K562 (cell line): Measurements from ENCODE around the gene NBEA. TPM values are rescaled to one million over a fixed set of nuclear protein-coding genes. Genes with fewer than 3 reads are reported as not detected.

ENCODE experiments used
- CBFB ChIP-seq: sonication (generic); formaldehyde crosslinking; IDR thresholded peaks from 2 replicates; pipeline ENCODE4 v1.4.0; 2020; ENCODE audit warnings: mild to moderate bottlenecking, missing genetic modification reagents
- TBL1XR1 ChIP-seq, 2 experiments: IDR thresholded peaks; 2 replicates each; pipeline ENCODE4 v1.6.1; 2012; ENCODE audit warnings: improper control_type of control experiment in 2 of 2, low read length in 2 of 2, mild to moderate bottlenecking in 1 of 2
- ZNF584 ChIP-seq: fragments of 200-800 bp; sonication (Bioruptor generic); IDR thresholded peaks from 2 replicates; pipeline ENCODE4 v1.6.1; 2016; ENCODE audit warnings: low read depth, mild to moderate bottlenecking, missing genetic modification characterization, missing compliant biosample characterization
- polyA plus RNA-seq, 8 experiments: library from polyadenylated mRNA; depleted of rRNA in 4 of 8; stranded (reverse) in 5 of 8; unstranded in 3 of 8; fragments of >200 nt; fragmentation: Nextera tagmentation in 2 of 8; fragmentation: Illumina TruSeq in 1 of 8; extraction: Ambion mirVana in 2 of 8; extraction: Trizol in 1 of 8; gene quantifications; 2 replicates each; pipeline versions ENCODE4 v1.2.1 to v1.2.3, GENCODE V29; 2011 to 2014; ENCODE audit warnings: inconsistent platforms in 1 of 8, missing spikeins in 1 of 8
- total RNA-seq, 7 experiments: library from RNA; depleted of rRNA in 6 of 7; stranded (reverse); fragments of >200 nt in 6 of 7; fragmentation: Illumina TruSeq in 2 of 7; extraction: Trizol in 2 of 7; gene quantifications; 2 replicates each; pipeline versions ENCODE4 v1.2.1 to v1.2.3, GENCODE V29; 2011 to 2021; ENCODE audit warnings: low replicate concordance in 1 of 7
- TF ChIP-seq, protein P1 (sequence below): fragments of 450-650 bp; conservative IDR thresholded peaks from 2 replicates; pipeline ENCODE4 v1.6.1; 2016; ENCODE audit warnings: missing genetic modification characterization, low read depth, mild to moderate bottlenecking, missing compliant biosample characterization, moderate library complexity
- TF ChIP-seq, protein P2 (sequence below): fragments of 450-650 bp; IDR thresholded peaks from 2 replicates; pipeline ENCODE4 v1.7.0; 2016; ENCODE audit warnings: borderline replicate concordance
- TF ChIP-seq, protein P3 (sequence below), 2 experiments: fragments of 450-650 bp in 1 of 2; sonication (generic) in 1 of 2; formaldehyde crosslinking; conservative IDR thresholded peaks; 2 replicates each; pipeline versions ENCODE4 v1.4.0 to v1.8.1; 2020 to 2022; ENCODE audit warnings: mild to moderate bottlenecking in 1 of 2, missing genetic modification reagents in 1 of 2
- TF ChIP-seq, protein P4 (sequence below), 2 experiments: fragments of 450-650 bp in 1 of 2; IDR thresholded peaks; 2 replicates each; pipeline ENCODE4 v1.6.1; 2011 to 2017; ENCODE audit warnings: low read depth in 2 of 2, antibody characterized with exemption in 1 of 2, borderline replicate concordance in 1 of 2, low read length in 1 of 2, mild to moderate bottlenecking in 1 of 2, mixed read lengths in 1 of 2; ENCODE audit not compliant: control insufficient read depth in 1 of 2

The NBEA gene
- total and polyA plus RNA-seq, 9 of the 15 experiments (the other 6 are each of a cell fraction or from before 2014, with no cell fraction given) = 0.03 to 0.94 (median 0.05) TPM; not detected in 2

DNA sequence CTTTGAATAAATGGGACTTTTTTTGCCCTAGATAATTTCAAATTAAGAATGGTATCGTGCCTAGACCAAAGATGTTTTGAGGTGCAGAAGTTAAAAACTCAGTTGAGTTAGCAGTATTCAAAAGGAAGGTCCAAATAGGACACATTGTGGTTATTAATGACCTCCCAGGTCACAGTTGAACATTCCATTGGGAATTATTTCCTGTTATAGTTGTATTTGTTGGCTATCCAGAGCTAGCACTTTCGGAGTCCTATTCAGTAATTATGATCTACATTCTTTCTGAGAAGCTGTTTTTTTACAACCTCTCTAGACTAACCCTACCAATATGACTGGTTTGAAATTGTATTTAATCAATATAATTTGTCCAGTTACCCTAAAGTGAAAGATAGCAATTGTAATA lies 450.7 kb downstream of the NBEA start (continued):
- TF ChIP-seq, protein P1, sequence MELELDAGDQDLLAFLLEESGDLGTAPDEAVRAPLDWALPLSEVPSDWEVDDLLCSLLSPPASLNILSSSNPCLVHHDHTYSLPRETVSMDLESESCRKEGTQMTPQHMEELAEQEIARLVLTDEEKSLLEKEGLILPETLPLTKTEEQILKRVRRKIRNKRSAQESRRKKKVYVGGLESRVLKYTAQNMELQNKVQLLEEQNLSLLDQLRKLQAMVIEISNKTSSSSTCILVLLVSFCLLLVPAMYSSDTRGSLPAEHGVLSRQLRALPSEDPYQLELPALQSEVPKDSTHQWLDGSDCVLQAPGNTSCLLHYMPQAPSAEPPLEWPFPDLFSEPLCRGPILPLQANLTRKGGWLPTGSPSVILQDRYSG (tag) = no peak
- TF ChIP-seq TBL1XR1 (IDR thresholded peaks at IDR 0.05; ENCODE audit: low read length in 2 of 2) (no peak), ZNF584 (CRISPR knock-in tag) (no peak), CBFB (no peak)
- TF ChIP-seq, protein P2, sequence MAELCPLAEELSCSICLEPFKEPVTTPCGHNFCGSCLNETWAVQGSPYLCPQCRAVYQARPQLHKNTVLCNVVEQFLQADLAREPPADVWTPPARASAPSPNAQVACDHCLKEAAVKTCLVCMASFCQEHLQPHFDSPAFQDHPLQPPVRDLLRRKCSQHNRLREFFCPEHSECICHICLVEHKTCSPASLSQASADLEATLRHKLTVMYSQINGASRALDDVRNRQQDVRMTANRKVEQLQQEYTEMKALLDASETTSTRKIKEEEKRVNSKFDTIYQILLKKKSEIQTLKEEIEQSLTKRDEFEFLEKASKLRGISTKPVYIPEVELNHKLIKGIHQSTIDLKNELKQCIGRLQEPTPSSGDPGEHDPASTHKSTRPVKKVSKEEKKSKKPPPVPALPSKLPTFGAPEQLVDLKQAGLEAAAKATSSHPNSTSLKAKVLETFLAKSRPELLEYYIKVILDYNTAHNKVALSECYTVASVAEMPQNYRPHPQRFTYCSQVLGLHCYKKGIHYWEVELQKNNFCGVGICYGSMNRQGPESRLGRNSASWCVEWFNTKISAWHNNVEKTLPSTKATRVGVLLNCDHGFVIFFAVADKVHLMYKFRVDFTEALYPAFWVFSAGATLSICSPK = no peak
- TF ChIP-seq, protein P3, sequence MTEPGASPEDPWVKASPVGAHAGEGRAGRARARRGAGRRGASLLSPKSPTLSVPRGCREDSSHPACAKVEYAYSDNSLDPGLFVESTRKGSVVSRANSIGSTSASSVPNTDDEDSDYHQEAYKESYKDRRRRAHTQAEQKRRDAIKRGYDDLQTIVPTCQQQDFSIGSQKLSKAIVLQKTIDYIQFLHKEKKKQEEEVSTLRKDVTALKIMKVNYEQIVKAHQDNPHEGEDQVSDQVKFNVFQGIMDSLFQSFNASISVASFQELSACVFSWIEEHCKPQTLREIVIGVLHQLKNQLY (CRISPR knock-in tag; conservative IDR thresholded peaks at IDR 0.05) = no peak
- TF ChIP-seq, protein P4, sequence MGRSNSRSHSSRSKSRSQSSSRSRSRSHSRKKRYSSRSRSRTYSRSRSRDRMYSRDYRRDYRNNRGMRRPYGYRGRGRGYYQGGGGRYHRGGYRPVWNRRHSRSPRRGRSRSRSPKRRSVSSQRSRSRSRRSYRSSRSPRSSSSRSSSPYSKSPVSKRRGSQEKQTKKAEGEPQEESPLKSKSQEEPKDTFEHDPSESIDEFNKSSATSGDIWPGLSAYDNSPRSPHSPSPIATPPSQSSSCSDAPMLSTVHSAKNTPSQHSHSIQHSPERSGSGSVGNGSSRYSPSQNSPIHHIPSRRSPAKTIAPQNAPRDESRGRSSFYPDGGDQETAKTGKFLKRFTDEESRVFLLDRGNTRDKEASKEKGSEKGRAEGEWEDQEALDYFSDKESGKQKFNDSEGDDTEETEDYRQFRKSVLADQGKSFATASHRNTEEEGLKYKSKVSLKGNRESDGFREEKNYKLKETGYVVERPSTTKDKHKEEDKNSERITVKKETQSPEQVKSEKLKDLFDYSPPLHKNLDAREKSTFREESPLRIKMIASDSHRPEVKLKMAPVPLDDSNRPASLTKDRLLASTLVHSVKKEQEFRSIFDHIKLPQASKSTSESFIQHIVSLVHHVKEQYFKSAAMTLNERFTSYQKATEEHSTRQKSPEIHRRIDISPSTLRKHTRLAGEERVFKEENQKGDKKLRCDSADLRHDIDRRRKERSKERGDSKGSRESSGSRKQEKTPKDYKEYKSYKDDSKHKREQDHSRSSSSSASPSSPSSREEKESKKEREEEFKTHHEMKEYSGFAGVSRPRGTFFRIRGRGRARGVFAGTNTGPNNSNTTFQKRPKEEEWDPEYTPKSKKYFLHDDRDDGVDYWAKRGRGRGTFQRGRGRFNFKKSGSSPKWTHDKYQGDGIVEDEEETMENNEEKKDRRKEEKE (IDR thresholded peaks at IDR 0.05; ENCODE audit: borderline replicate concordance in 1 of 2, control insufficient read depth in 1 of 2, low read depth in 2 of 2, low read length in 1 of 2) = no peak
